Testis (tissue), 2 donors: ENCODE data around the gene OAF.

Experiments used
- CTCF ChIP-seq, 3 experiments: fragments of 450-650 bp in 2 of 3; fragments of 200-600 bp in 1 of 3; sonication (generic) in 1 of 3; IDR thresholded peaks; one replicate each; pipeline ENCODE4 v1.5.1; 2016 to 2019; ENCODE audit warnings: antibody characterized with exemption in 3 of 3, mild to moderate bottlenecking in 2 of 3, moderate library complexity in 1 of 3
- POLR2A ChIP-seq: fragments of 450-650 bp; IDR thresholded peaks from one replicate; pipeline ENCODE4 v1.6.1; 2017; ENCODE audit warnings: antibody characterized with exemption, mild to moderate bottlenecking, moderate library complexity

DNA sequence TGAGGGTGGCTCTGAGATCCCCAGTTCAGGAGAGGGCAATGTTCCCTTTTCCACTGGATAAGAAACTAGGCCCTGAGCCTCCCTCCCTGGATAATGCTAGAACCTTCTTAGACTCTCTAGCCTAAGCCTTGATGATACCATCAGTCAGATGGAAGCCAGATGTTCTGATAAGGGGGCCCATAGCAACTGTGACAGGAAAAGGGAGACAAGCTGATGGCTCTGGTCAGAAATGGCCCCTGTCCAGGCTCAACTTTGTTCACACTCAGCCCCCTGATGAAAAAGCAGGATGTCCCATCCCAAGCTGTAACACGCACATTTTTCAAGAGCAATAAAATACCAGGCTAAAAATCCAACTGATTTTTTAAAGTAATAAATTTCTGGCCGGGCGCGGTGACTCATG lies 7.2 kb upstream of the OAF start:
- TF ChIP-seq POLR2A (no peak), CTCF (IDR thresholded peaks at IDR 0.05) (no peak)
